ENCODE results near the gene PRKCQ.

Gene PRKCQ

DNA sequence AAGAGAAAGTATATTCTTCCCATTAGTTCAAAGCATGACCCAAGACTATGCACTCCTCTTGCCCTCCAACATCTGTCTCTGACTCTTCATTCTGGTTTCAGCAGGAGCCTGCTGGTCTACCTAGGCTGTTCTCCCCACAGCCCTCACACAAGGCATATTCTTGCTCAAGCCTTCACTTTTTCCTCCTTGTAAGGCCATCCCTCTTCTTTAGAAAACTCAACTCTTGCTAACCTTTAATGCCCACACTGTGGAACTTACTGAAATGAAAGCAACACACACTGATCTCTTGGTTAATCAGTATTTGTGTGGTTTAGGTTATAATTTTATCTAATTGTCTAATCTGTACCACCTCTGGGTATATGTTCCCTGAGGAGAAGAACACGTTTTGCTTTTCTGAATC is 75.8 kb downstream of the PRKCQ start:
- Histone ChIP-seq H3K27me3 (replicated peaks; ENCODE audit: control insufficient read depth, insufficient read depth, low read length) (no peaks in the 10 kb centered on the region; the same call in 1 of the 2 replicates), H3K36me3 (ENCODE audit: control insufficient read depth, insufficient read depth, low read length) (no peaks in the 10 kb centered on the region), H3K4me3 (replicated peaks; ENCODE audit: low read depth, low read length) (no peak overlapping the region)
- no peak for TF ChIP-seq CTCF (IDR thresholded peaks at IDR 0.05; ENCODE audit: insufficient read depth, low read length, poor library complexity, severe bottlenecking)
- no peak for DNase-seq (ENCODE audit: extremely low read depth, insufficient read length)

GRCh38 chr10:6503171-6503570 is 76.9 kb downstream of the PRKCQ start:
- H3K4me3 ChIP-seq (replicated peaks; ENCODE audit: low read depth, low read length), result no peak overlapping the region
- H3K36me3 ChIP-seq (ENCODE audit: control insufficient read depth, insufficient read depth, low read length), result no peaks in the 10 kb centered on the region
- no peak for TF ChIP-seq CTCF (IDR thresholded peaks at IDR 0.05; ENCODE audit: insufficient read depth, low read length, poor library complexity, severe bottlenecking)
- no peaks in the 10 kb centered on the region; the same call in 1 of the 2 replicates for H3K27me3 ChIP-seq (replicated peaks; ENCODE audit: control insufficient read depth, insufficient read depth, low read length)
- no peak for DNase-seq (ENCODE audit: extremely low read depth, insufficient read length)

- TF ChIP-seq CTCF (IDR thresholded peaks at IDR 0.05; ENCODE audit: insufficient read depth, low read length, poor library complexity, severe bottlenecking), result no peak
- H3K27me3 ChIP-seq (replicated peaks; ENCODE audit: control insufficient read depth, insufficient read depth, low read length), result no peaks in the 10 kb centered on the region; the same call in 1 of the 2 replicates
These were observed 78.1 kb downstream of the PRKCQ start for GRCh38 chr10:6501931-6502330.

DNA sequence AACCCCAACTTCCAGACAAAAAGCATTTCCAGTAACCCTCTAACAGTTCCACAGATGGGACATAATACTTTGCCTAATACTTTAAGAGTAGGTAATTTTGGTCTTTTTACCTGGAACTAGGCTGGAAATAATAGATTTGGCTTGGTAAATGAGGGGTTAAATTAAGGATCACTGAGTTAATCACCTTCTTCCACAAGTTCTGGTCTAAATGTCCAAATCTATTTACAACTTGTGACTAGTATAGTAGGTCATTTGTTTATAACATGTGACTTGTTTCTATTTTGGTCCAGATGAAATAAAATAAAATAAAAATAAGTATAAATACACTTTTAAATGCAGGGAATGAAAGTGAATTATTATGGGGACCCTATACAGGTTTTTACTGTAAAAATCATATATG is 80.1 kb downstream of the PRKCQ start:
- no peak for DNase-seq (ENCODE audit: extremely low read depth, insufficient read length)
- Histone ChIP-seq H3K4me3 (replicated peaks; ENCODE audit: low read depth, low read length) (no peak overlapping the region), H3K36me3 (ENCODE audit: control insufficient read depth, insufficient read depth, low read length) (no peaks in the 10 kb centered on the region), H3K27me3 (replicated peaks; ENCODE audit: control insufficient read depth, insufficient read depth, low read length) (no peaks in the 10 kb centered on the region; the same call in 1 of the 2 replicates)
- no peak for TF ChIP-seq CTCF (IDR thresholded peaks at IDR 0.05; ENCODE audit: insufficient read depth, low read length, poor library complexity, severe bottlenecking)

More at GRCh38 chr10:6501931-6502330, 78.1 kb downstream of the PRKCQ start:
- Histone ChIP-seq H3K36me3 (ENCODE audit: control insufficient read depth, insufficient read depth, low read length) (no peaks in the 10 kb centered on the region), H3K4me3 (replicated peaks; ENCODE audit: low read depth, low read length) (no peak overlapping the region)
- no peak for DNase-seq (ENCODE audit: extremely low read depth, insufficient read length)

- no peak overlapping the region for H3K4me3 ChIP-seq (replicated peaks; ENCODE audit: low read depth, low read length)
- TF ChIP-seq CTCF (IDR thresholded peaks at IDR 0.05; ENCODE audit: insufficient read depth, low read length, poor library complexity, severe bottlenecking), result no peak
- DNase-seq (ENCODE audit: extremely low read depth, insufficient read length), result no peak
- no peaks in the 10 kb centered on the region for H3K36me3 ChIP-seq (ENCODE audit: control insufficient read depth, insufficient read depth, low read length)
- no peaks in the 10 kb centered on the region; the same call in 1 of the 2 replicates for H3K27me3 ChIP-seq (replicated peaks; ENCODE audit: control insufficient read depth, insufficient read depth, low read length)
These were observed 81.3 kb downstream of the PRKCQ start for GRCh38 chr10:6498771-6499170.

GRCh38 chr10:6497620-6498019 is 82.5 kb downstream of the PRKCQ start:
- H3K4me3 ChIP-seq (replicated peaks; ENCODE audit: low read depth, low read length), result no peak overlapping the region
- no peaks in the 10 kb centered on the region; the same call in 1 of the 2 replicates for H3K27me3 ChIP-seq (replicated peaks; ENCODE audit: control insufficient read depth, insufficient read depth, low read length)
- no peak for TF ChIP-seq CTCF (IDR thresholded peaks at IDR 0.05; ENCODE audit: insufficient read depth, low read length, poor library complexity, severe bottlenecking)
- no peaks in the 10 kb centered on the region for H3K36me3 ChIP-seq (ENCODE audit: control insufficient read depth, insufficient read depth, low read length)
- no peak for DNase-seq (ENCODE audit: extremely low read depth, insufficient read length)
